BE2C (cell line): Measurements from ENCODE around the gene HOXC11.

Source experiments
- DNase-seq: peaks from one replicate; pipeline ENCODE4 v3.0.0-alpha.2; 2020
- H3K27me3 ChIP-seq: fragments of 250-450 bp; sonication (Bioruptor Pico); 2 replicates; pipeline ENCODE4 v1.5.1; 2020; ENCODE audit warnings: mild to moderate bottlenecking
- H3K36me3 ChIP-seq: fragments of 250-450 bp; sonication (Bioruptor Pico); 2 replicates; pipeline ENCODE4 v1.5.1; 2020; ENCODE audit warnings: mild to moderate bottlenecking
- H3K4me1 ChIP-seq: fragments of 250-450 bp; sonication (Bioruptor Pico); 2 replicates; pipeline ENCODE4 v1.5.1; 2020
- H3K4me3 ChIP-seq: 2 replicates; pipeline ENCODE4 v1.5.1; 2011; ENCODE audit warnings: low read depth, low read length
- H3K9me3 ChIP-seq: fragments of 250-450 bp; sonication (Bioruptor Pico); 2 replicates; pipeline ENCODE4 v1.5.1; 2020
- CTCF ChIP-seq: IDR thresholded peaks from 2 replicates; pipeline ENCODE4 v1.5.1; 2012; ENCODE audit warnings: mild to moderate bottlenecking, low read depth, low read length

The HOXC11 gene

DNA sequence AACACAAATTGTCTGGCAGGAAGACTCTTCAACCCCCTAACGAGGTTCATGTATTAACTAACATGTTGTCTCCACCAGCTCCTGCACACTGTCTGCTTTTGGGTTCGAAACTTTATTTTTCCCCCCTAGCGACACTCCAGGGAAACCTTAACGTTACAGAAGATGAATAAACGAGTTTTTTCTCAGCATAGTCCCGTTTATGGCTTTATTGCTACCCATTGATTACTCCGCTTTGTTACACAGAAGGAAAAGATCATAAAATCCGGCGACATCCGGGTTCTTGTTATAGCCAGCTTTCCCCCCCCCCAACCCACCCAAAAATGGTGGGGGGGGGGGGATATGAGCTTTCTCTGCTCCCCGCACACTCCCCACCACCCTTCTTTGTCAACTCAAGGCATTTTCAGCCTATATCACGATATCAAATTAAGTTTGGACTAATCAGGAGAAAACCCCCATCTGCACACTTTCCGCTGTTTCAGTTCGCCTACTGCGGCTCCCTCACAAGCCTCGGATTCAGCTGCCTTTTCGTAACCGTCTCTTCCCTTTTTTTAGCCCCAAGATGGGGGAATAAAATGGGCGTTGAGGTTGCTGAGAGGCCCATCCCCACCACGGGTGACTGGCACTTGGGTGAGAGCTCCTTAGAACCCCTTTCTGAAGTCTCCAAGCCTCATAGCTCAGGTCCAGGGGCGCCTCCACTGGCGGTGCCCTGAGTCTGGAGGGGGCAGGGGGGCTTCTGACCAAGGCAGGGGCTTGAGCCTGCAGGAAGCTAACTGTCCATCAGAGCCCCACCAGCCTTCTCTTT lies 53.9 kb downstream of the HOXC11 start:
- Histone ChIP-seq H3K9me3 (no peaks in the 10 kb centered on the region), H3K27me3 (no peaks in the 10 kb centered on the region), H3K36me3 (no peaks in the 10 kb centered on the region), H3K4me3 (no peak overlapping the region), H3K4me1 (peaks cover 23% of the 10 kb centered on the region)
- no peak for DNase-seq
- TF ChIP-seq CTCF: no peak
